GM18867 (cell line): ENCODE data around the gene TMX3.

ENCODE experiments used
- ATAC-seq: cut with Tn5 transposase; IDR thresholded peaks from one replicate; pipeline ENCODE4 v1.9.1; 2021; ENCODE audit warnings: mild to moderate bottlenecking, moderate library complexity; ENCODE audit not compliant: unreplicated experiment

The TMX3 gene

GRCh38 chr18:68714712-68715496, at the start of gene TMX3:
TSS of gene TMX3 (minus strand) at chr18:68715108. CDS start at chr18:68714981, 127 bp downstream.
- ATAC-seq, result peak; percentile 97

GRCh38 chr18:68764016-68764415, 49.1 kb upstream of the TMX3 start:
- ATAC-seq, result no peak

- ATAC-seq, result no peak
These were observed 48.2 kb upstream of the TMX3 start for GRCh38 chr18:68763083-68763482.

- no peak for ATAC-seq
These were observed 44.4 kb upstream of the TMX3 start for GRCh38 chr18:68759308-68759707.

GRCh38 chr18:68757126-68757525, 42.2 kb upstream of the TMX3 start:
- ATAC-seq, result no peak

- ATAC-seq, result no peak
These were observed 27.3 kb upstream of the TMX3 start for GRCh38 chr18:68742206-68742605.

GRCh38 chr18:68740966-68741365, 26.1 kb upstream of the TMX3 start:
- ATAC-seq, result no peak

GRCh38 chr18:68739462-68739861, 24.6 kb upstream of the TMX3 start:
- ATAC-seq, result no peak

- no peak for ATAC-seq
These were observed 23.7 kb upstream of the TMX3 start for GRCh38 chr18:68738564-68738963.

- ATAC-seq, result peak; percentile 88
These were observed 20.8 kb upstream of the TMX3 start for GRCh38 chr18:68735483-68736343.

GRCh38 chr18:68734308-68734707, 19.4 kb upstream of the TMX3 start:
- ATAC-seq, result no peak

- no peak for ATAC-seq
These were observed 18.8 kb upstream of the TMX3 start for GRCh38 chr18:68733707-68734106.

GRCh38 chr18:68728081-68728700, 13.3 kb upstream of the TMX3 start:
- ATAC-seq, result no peak

GRCh38 chr18:68727506-68727905, 12.6 kb upstream of the TMX3 start:
- ATAC-seq, result no peak

GRCh38 chr18:68725346-68725745, 10.4 kb upstream of the TMX3 start:
- no peak for ATAC-seq

- ATAC-seq, result no peak
These were observed 9.1 kb upstream of the TMX3 start for GRCh38 chr18:68724021-68724420.

GRCh38 chr18:68723539-68723938, 8.6 kb upstream of the TMX3 start:
- no peak for ATAC-seq

- no peak for ATAC-seq
These were observed 7.9 kb upstream of the TMX3 start for GRCh38 chr18:68722821-68723220.

GRCh38 chr18:68721681-68722583, 7.0 kb upstream of the TMX3 start:
- ATAC-seq, result peak; percentile 93

GRCh38 chr18:68714366-68714711, 569 bp downstream of the TMX3 start:
- peak; percentile 12 for ATAC-seq

GRCh38 chr18:68713796-68714195, 1.1 kb downstream of the TMX3 start:
- ATAC-seq, result no peak
